HepG2 (cell line): ENCODE results near the gene MKX. TPM values are rescaled to one million over a fixed set of nuclear protein-coding genes. Genes with fewer than 3 reads are reported as not detected.

Experiments used
- ATAC-seq: fragments of 200-7000 bp; cut with Tn5 transposase; 3 replicates; pipeline ENCODE4 v1.9.1; 2020; ENCODE audit warnings: mild to moderate bottlenecking, moderate library complexity
- BruUV-seq: library from RNA; stranded (reverse); fragments of 400-500 nt; replicated peaks from 2 replicates; lab custom pipeline; 2021; lab: Mats Ljungman, UMichigan
- CTCF ChIA-PET: fragments of 300-600 bp; formaldehyde crosslinking; extraction: SDS; loops from one replicate; lab custom pipeline; 2021; ENCODE audit warnings: low total read pairs, inconsistent platforms, low intra/inter-chr PET ratio; lab: Yijun Ruan, JAX
- POLR2A ChIA-PET: fragments of 350-600 bp; sonication (Branson Sonifier 250); formaldehyde crosslinking; loops from one replicate; lab custom pipeline; 2020; ENCODE audit warnings: antibody characterized with exemption, inconsistent platforms; lab: Yijun Ruan, JAX
- DNase-seq: peaks from one replicate; pipeline ENCODE4 v3.0.0-alpha.2; 2015; ENCODE audit warnings: low spot score
- FAIRE-seq: peaks from 3 replicates; lab custom pipeline; 2011; peaks lifted over from hg19 to GRCh38; lab: Jason Lieb, UNC
- H2AFZ ChIP-seq: one replicate; pipeline ENCODE4 v1.6.1; 2011; ENCODE audit warnings: low read length, inconsistent platforms
- H3K27ac ChIP-seq: fragments of 300-600 bp; 3 replicates; pipeline ENCODE4 v1.8.0; 2011; ENCODE audit warnings: mixed run types, mild to moderate bottlenecking, mixed read lengths, low read length, inconsistent platforms; ENCODE audit not compliant: insufficient read depth; ENCODE audit errors: extremely low read length
- H3K27me3 ChIP-seq, 2 experiments: fragments of 200-600 bp in 1 of 2; 2 replicates in 1 of 2; 3 replicates in 1 of 2; pipeline versions ENCODE4 v1.6.0 to v1.8.0; 2011; ENCODE audit warnings: low read length in 2 of 2, mild to moderate bottlenecking in 2 of 2, moderate library complexity in 2 of 2, inconsistent platforms in 1 of 2; ENCODE audit not compliant: insufficient read depth in 2 of 2, control insufficient read depth in 1 of 2
- H3K36me3 ChIP-seq, 2 experiments: fragments of 200-600 bp in 1 of 2; replicated peaks in 1 of 2; 2 replicates in 1 of 2; 3 replicates in 1 of 2; pipeline versions ENCODE4 v1.5.1 to v1.8.0; 2011; ENCODE audit warnings: low read length in 2 of 2, inconsistent platforms in 1 of 2; ENCODE audit not compliant: insufficient read depth in 2 of 2, control insufficient read depth in 1 of 2
- H3K4me1 ChIP-seq: 2 replicates; pipeline ENCODE4 v1.5.1; 2012; ENCODE audit warnings: low read length, inconsistent platforms; ENCODE audit not compliant: insufficient read depth
- H3K4me2 ChIP-seq: 2 replicates; pipeline ENCODE4 v1.6.0; 2011; ENCODE audit warnings: low read depth, low read length, inconsistent platforms
- H3K4me3 ChIP-seq, 3 experiments: fragments of 200-600 bp in 1 of 3; sonication (generic), shearing (Covaris generic) in 1 of 3; replicated peaks in 1 of 3; 2 replicates each; pipeline ENCODE4 v1.5.1; 2011 to 2016; ENCODE audit warnings: low read length in 3 of 3, inconsistent platforms in 2 of 3, low read depth in 2 of 3, mild to moderate bottlenecking in 2 of 3, control low read depth in 1 of 3, mixed read lengths in 1 of 3; ENCODE audit not compliant: insufficient read depth in 1 of 3
- H3K79me2 ChIP-seq: one replicate; pipeline ENCODE4 v1.6.1; 2011; ENCODE audit warnings: low read length, inconsistent platforms; ENCODE audit not compliant: insufficient read depth
- H3K9ac ChIP-seq: 2 replicates; pipeline ENCODE4 v1.6.0; 2011; ENCODE audit warnings: mild to moderate bottlenecking, low read depth, low read length, inconsistent platforms; ENCODE audit not compliant: insufficient read depth
- H3K9me3 ChIP-seq: 2 replicates; pipeline ENCODE4 v1.5.1; 2012; ENCODE audit warnings: mild to moderate bottlenecking, low read length
- H4K20me1 ChIP-seq: 2 replicates; pipeline ENCODE4 v1.6.0; 2011; ENCODE audit warnings: inconsistent platforms, mild to moderate bottlenecking, low read length, moderate library complexity; ENCODE audit not compliant: insufficient read depth
- GRHL1 ChIP-seq: sonication (generic); formaldehyde crosslinking; conservative IDR thresholded peaks from 2 replicates; pipeline ENCODE4 v1.8.0; 2022; ENCODE audit warnings: missing genetic modification reagents
- IKZF4 ChIP-seq: sonication (generic); formaldehyde crosslinking; IDR thresholded peaks from 2 replicates; pipeline ENCODE4 v1.5.1; 2020; ENCODE audit warnings: borderline replicate concordance, mild to moderate bottlenecking, low read depth, missing genetic modification reagents; ENCODE audit errors: not compliant biosample characterization
- NR1H2 ChIP-seq: sonication (generic); formaldehyde crosslinking; IDR thresholded peaks from 2 replicates; pipeline ENCODE4 v1.8.1; 2022; ENCODE audit warnings: low read depth, missing genetic modification reagents, borderline replicate concordance
- TBX2 ChIP-seq: sonication (generic); formaldehyde crosslinking; IDR thresholded peaks from 2 replicates; pipeline ENCODE4 v1.5.0; 2020; ENCODE audit warnings: missing genetic modification reagents, mild to moderate bottlenecking, borderline replicate concordance
- ZBTB39 ChIP-seq: sonication (generic); formaldehyde crosslinking; IDR thresholded peaks from 2 replicates; pipeline ENCODE4 v1.5.0; 2020; ENCODE audit warnings: missing genetic modification reagents
- ZFP36L2 ChIP-seq: sonication (generic); formaldehyde crosslinking; IDR thresholded peaks from 2 replicates; pipeline ENCODE4 v1.4.0; 2020; ENCODE audit warnings: missing genetic modification reagents
- ZFP41 ChIP-seq: sonication (generic); formaldehyde crosslinking; IDR thresholded peaks from 2 replicates; pipeline ENCODE4 v1.4.0; 2020; ENCODE audit warnings: mild to moderate bottlenecking, missing genetic modification reagents, borderline replicate concordance
- ZNF263 ChIP-seq: sonication (generic); formaldehyde crosslinking; IDR thresholded peaks from 2 replicates; pipeline ENCODE4 v1.4.0; 2020; ENCODE audit warnings: missing genetic modification reagents
- ZNF574 ChIP-seq: sonication (generic); formaldehyde crosslinking; IDR thresholded peaks from 2 replicates; pipeline ENCODE4 v1.4.0; 2020; ENCODE audit warnings: missing genetic modification reagents
- WGBS: methylation state at CpG from one replicate; pipeline ENCODE4 v1.1.6; 2017; ENCODE audit warnings: low lambda C conversion rate; 5-methylcytosine and 5-hydroxymethylcytosine counted together
- in situ Hi-C: cut with HindIII; loops from 2 replicates; pipeline ENCODE4 v1.10.0; 2017; ENCODE audit warnings: low pct_unique_long_range_greater_than_20kb; ENCODE audit not compliant: extremely low pct_ligation_motif_present
- intact Hi-C: fragments of 100-400 bp; cut with micrococcal nuclease; formaldehyde crosslinking; loops from one replicate; pipeline ENCODE4 v1.10.0; 2022; ENCODE audit not compliant: unreplicated experiment
- polyA plus RNA-seq, 8 experiments: library from polyadenylated mRNA; depleted of rRNA in 3 of 8; stranded (reverse) in 7 of 8; unstranded in 1 of 8; fragments of >200 nt; fragmentation: Illumina TruSeq in 4 of 8; extraction: Trizol in 4 of 8; gene quantifications; 2 replicates each; pipeline versions ENCODE4 v1.2.1 to v1.2.3, GENCODE V29; 2011 to 2016; ENCODE audit warnings: low read depth in 4 of 8, missing spikeins in 1 of 8, mixed read lengths in 1 of 8; ENCODE audit not compliant: insufficient read depth in 1 of 8
- total RNA-seq, 5 experiments: library from RNA; depleted of rRNA; stranded (reverse); fragments of >200 nt; fragmentation: Illumina TruSeq; extraction: Trizol; gene quantifications; 2 replicates each; pipeline ENCODE4 v1.2.3, GENCODE V29; 2016; ENCODE audit warnings: low read depth in 1 of 5

The MKX gene
- total and polyA plus RNA-seq, 2 of the 13 experiments (the other 11 are each of a cell fraction or from before 2014, with no cell fraction given) = not detected

GRCh38 chr10:27635290-27635689 lies 110.3 kb downstream of the MKX start:
- no peak overlapping the region for H3K9ac ChIP-seq
- H3K36me3 ChIP-seq = no peaks in the 10 kb centered on the region
- H3K9me3 ChIP-seq = no peaks in the 10 kb centered on the region
- H3K4me1 ChIP-seq = no peaks in the 10 kb centered on the region
- no peaks in the 10 kb centered on the region for H3K79me2 ChIP-seq
- no peak for ATAC-seq
- DNase-seq = no peak
- no peak overlapping the region for H2AFZ ChIP-seq
- no peak for FAIRE-seq
- no peaks in the 10 kb centered on the region for H4K20me1 ChIP-seq
- intact Hi-C loops = no loop called here
- H3K4me3 ChIP-seq = no peak overlapping the region
- POLR2A ChIA-PET = no interaction called here
- H3K4me2 ChIP-seq = no peak overlapping the region
- H3K27ac ChIP-seq = no peak overlapping the region
- in situ Hi-C loops = no loop called here
- no TSS peak for BruUV-seq
- TF ChIP-seq NR1H2 = no peak
- no peak for TF ChIP-seq ZFP41 (CRISPR knock-in tag)
- TF ChIP-seq GRHL1 (CRISPR knock-in tag) = no peak
- no peak for TF ChIP-seq TBX2
- no peak for TF ChIP-seq ZFP36L2 (CRISPR knock-in tag)
- TF ChIP-seq, all 625 proteins: peak for 0
- CTCF ChIA-PET = no interaction called here
- WGBS = 0% methylated on average over 6 of the region's 6 CpGs
- no peaks in the 10 kb centered on the region for H3K27me3 ChIP-seq

- DNase-seq (no peak), ATAC-seq (no peak), FAIRE-seq (no peak)
- in situ Hi-C loops = no loop called here
- Histone ChIP-seq H3K27ac (no peak overlapping the region), H3K27me3 (peaks cover 0 to 32% of the 10 kb centered on the region in 2 experiments; a peak in 4 of 5 replicates), H3K4me2 (no peak overlapping the region), H3K79me2 (no peaks in the 10 kb centered on the region), H3K4me3 (no peak overlapping the region), H3K9me3 (no peaks in the 10 kb centered on the region), H4K20me1 (no peaks in the 10 kb centered on the region), H3K9ac (no peak overlapping the region), H2AFZ (no peak overlapping the region), H3K36me3 (no peaks in the 10 kb centered on the region), H3K4me1 (no peaks in the 10 kb centered on the region)
- WGBS = 34% methylated on average over 5 of the region's 5 CpGs
- no TSS peak for BruUV-seq
- intact Hi-C loops = no loop called here
- ChIA-PET CTCF (no interaction called here), POLR2A (no interaction called here)
- no peak for TF ChIP-seq IKZF4 (CRISPR knock-in tag)
- no peak for TF ChIP-seq ZNF574 (CRISPR knock-in tag)
- no peak for TF ChIP-seq ZBTB39 (CRISPR knock-in tag)
- no peak for TF ChIP-seq ZNF263 (CRISPR knock-in tag)
Measured at GRCh38 chr10:27628621-27629020, 117.0 kb downstream of the MKX start.
